Measurements from ENCODE around the gene DMTF1.

DNA sequence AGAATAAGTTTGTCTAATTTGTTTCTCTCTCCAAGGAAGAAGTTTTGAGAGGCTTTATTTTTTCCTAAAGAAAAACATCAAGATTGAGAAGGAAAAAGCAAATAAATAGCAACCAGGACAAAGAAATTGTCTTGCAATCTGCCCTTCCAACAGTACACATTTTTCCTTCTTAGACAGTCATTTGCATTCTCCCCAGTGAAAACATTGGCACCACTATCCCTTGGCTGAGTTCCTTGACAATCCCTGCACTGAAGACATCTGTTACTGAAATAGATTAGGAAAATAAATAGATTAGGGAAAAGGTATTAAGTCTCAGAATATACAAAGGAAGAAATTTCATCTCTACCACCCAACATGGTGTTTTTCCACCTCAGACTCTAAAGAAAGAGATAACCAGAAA, 79.5 kb downstream of the DMTF1 start:
- TF ChIP-seq EZH2 (IDR thresholded peaks at IDR 0.05; ENCODE audit: borderline replicate concordance) (no peak), EZH2phosphoT487 (IDR thresholded peaks at IDR 0.05; ENCODE audit: low read depth, severe bottlenecking, unreplicated experiment) (no peak)
- TF ChIP-seq, protein P1, sequence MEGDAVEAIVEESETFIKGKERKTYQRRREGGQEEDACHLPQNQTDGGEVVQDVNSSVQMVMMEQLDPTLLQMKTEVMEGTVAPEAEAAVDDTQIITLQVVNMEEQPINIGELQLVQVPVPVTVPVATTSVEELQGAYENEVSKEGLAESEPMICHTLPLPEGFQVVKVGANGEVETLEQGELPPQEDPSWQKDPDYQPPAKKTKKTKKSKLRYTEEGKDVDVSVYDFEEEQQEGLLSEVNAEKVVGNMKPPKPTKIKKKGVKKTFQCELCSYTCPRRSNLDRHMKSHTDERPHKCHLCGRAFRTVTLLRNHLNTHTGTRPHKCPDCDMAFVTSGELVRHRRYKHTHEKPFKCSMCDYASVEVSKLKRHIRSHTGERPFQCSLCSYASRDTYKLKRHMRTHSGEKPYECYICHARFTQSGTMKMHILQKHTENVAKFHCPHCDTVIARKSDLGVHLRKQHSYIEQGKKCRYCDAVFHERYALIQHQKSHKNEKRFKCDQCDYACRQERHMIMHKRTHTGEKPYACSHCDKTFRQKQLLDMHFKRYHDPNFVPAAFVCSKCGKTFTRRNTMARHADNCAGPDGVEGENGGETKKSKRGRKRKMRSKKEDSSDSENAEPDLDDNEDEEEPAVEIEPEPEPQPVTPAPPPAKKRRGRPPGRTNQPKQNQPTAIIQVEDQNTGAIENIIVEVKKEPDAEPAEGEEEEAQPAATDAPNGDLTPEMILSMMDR (IDR thresholded peaks at IDR 0.05; ENCODE audit: poor library complexity): no peak

All from hepatocyte (in vitro differentiated cells).